GM19099 (cell line): Measurements from ENCODE around the gene FAM20A.

Experiments used
- POLR2A ChIP-seq: IDR thresholded peaks from 3 replicates; pipeline ENCODE4 v1.6.1; 2011; ENCODE audit warnings: low read depth; ENCODE audit not compliant: insufficient read length; ENCODE audit errors: extremely low read depth

The FAM20A gene

GRCh38 chr17:68600931-68601564 lies at the start of gene FAM20A:
Gene FAM20A, minus strand, starts transcription at chr17:68601367. Its CDS starts 701 bp downstream, at chr17:68600666.
- no peak for TF ChIP-seq POLR2A

GRCh38 chr17:68649324-68649723 lies 48.2 kb upstream of the FAM20A start:
- TF ChIP-seq POLR2A: no peak

GRCh38 chr17:68646626-68647526 lies 45.7 kb upstream of the FAM20A start:
- TF ChIP-seq POLR2A: no peak

- TF ChIP-seq POLR2A: no peak
These were observed 40.9 kb upstream of the FAM20A start for GRCh38 chr17:68642118-68642412.

DNA sequence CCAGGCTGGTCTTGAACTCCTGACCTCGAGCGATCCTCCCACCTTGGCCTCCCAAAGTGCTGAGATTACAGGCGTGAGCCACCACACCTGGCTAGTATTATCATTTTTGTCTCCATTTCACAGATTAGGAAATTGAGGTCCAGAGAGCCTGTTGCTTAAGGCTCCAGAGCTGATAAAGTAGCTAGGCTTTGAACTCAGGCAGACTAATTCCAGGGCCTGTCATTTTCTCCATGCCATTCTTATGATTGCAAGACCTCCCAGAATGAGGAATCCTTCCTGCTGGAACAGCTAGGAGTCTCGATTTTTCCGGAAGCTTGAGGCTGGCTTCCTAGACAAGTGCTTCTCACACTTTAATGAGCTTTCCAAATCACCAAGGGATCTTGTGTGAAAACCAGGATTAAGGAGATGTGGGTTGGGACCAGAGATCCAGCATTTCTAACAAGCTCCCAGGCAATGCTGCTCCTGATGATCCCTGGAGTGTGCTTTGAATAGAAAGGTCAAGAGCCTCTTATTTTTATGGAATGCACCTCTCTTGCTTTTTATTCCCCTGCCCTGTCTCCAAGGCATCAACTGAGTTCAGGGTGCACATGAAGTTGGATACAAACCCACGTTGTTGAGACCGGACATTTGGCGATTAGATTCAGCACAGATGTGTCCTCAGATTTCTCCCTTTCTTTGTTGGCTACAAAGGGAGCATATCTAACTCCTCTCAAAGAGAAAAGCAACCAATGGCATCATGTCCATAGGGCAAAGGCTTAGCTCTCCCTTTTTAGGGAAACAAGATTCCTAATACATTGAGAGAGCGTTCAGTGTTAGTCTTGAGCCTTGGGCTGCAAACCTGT lies 40.3 kb upstream of the FAM20A start:
- TF ChIP-seq POLR2A: no peak

GRCh38 chr17:68640242-68640989 lies 39.2 kb upstream of the FAM20A start:
- no peak for TF ChIP-seq POLR2A

DNA sequence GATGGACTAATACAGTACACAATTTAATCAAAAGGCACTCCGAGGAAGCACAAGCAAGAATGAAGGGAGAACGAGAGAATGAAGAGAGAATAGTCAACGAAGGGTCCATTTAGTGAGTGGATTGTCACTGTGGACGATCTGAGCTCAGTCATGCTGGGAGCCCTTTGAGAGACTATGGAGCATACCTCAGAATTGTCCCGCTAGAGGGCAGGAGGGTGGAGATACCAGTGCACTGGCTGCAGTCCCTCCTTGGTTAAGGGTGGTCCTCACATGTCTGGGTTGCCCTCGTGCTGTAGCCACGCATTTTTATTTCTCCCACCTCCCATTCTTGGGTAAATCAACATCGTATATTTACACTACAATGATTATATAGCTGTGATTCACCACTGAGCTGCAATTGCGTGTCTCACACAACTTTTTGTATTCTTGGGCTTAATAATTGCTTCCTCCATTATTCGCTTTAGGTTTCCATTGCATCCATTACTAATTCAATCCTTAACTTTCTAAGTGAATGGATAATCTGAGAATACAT lies 33.2 kb upstream of the FAM20A start:
- no peak for TF ChIP-seq POLR2A

GRCh38 chr17:68628576-68628957 lies 27.4 kb upstream of the FAM20A start:
- no peak for TF ChIP-seq POLR2A

DNA sequence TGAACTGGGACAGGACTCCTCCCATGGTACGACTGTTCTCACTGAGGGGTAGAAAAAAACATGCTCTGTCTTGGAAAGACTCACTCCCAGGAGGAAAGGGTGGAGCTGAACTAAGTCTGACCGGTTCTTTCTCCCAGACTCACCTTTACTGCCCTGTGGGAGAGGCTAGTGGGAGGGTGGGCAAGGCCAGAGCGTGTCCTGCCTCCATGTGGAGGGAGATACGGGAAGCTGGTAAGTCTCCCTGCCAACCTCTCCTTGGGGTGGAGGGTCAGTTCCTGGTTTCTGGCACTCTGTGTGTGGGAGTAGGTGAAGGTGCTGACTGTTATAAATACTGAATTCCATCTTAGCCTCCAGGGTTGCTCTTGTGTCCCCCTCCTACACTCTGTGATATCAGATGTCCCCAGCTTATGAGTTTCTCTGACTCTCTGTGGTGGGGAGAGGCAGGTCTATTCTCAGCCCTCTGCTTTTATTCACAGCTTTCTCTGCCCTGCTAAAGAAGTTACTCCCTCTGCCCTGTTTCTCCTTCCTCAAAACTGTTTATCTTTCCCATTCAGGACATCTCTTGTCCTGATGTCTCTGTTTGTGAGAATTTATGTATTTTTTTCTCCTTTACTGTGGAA lies 26.9 kb upstream of the FAM20A start:
- no peak for TF ChIP-seq POLR2A

DNA sequence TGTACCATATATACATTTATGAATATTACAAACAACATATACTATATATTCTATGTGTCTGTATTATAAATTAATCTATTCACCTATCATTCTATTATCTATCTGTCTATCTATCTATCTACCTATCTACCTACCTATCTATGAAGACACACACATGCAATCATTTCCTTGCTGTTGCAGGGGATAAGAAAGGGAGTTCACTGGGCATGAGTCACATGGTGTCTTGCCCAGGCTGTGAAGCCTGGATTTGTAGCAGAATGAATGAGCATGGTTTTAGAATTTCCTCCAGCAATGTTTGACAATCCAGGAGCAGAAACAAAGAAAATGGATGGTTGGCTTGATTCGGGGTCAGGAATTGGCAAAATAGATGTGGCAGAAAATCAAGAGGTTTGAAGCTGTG lies 23.2 kb upstream of the FAM20A start:
- TF ChIP-seq POLR2A: no peak

GRCh38 chr17:68623811-68624210 lies 22.6 kb upstream of the FAM20A start:
- no peak for TF ChIP-seq POLR2A

DNA sequence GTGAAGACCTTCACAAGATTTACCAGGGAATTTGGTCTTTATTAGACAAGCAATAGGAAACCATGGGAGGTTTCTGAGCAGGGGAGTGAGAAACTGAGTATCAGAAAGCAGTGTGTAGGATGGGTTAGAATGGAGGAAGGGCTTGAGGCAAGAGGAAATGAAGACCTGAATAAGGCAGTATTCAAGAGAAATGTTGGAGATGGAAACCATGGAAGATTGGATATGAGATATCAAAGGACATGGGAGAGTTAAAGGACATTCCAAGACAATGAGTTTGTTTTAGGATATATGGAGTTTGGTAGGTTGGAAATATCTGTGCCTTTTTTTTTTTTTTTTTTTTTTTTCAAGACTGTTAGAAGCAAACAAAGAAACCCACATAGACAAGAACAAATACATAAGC lies 21.3 kb upstream of the FAM20A start:
- TF ChIP-seq POLR2A: no peak

DNA sequence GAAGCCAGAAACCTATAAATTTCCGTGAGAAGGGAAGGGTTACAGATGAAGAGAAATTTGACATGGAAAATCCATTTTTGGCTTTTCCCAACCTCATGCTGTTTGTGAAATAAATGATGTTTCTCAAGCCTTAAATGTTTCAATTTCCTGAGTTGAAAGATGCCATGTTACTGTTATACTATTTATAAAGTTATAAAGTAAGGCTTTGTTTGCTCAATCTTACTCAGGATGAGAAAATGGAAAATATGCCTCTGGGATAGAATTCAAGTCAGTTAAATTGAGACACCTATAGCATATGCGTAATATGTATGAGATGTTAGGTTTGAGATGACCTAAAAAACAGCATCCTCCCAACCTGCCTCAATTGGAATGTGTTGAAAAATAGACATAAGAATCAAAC lies 19.9 kb upstream of the FAM20A start:
- no peak for TF ChIP-seq POLR2A

DNA sequence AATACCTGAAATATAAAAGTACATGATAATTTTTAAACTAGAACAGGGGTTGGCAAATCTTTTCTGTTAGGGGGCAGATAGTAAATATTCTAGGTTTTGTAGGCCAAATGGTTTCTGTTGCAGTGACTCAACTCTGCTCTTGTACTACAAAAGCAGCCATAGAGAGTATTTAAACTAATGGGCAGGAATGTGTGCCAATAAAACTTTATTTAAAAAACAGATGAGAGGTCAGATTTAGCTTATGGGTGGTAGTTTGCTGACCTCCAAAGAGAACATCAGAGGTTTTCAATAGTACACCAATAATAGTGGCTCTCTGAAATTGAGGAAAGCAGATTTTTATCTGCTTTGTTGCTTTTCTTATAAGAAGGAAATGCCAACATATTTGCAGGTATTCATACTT lies 15.2 kb upstream of the FAM20A start:
- TF ChIP-seq POLR2A: no peak
